NCI-H460 (cell line): ENCODE data around the gene ZIC4. TPM values are rescaled to one million over a fixed set of nuclear protein-coding genes. Genes with fewer than 3 reads are reported as not detected.

Source experiments
- DNase-seq: peaks from one replicate; pipeline ENCODE4 v3.0.0-alpha.2; 2016; ENCODE audit warnings: low read depth; ENCODE audit errors: extremely low read depth
- total RNA-seq: library from RNA; depleted of rRNA; stranded (reverse); fragments of >200 nt; shearing (Covaris generic); gene quantifications from 2 replicates; pipeline ENCODE4 v1.2.3, GENCODE V29; 2014

Gene ZIC4
- total RNA-seq, 1 experiment from 2014 or later = not detected

- DNase-seq = no peak
Measured at GRCh38 chr3:147407498-147408187, 1.3 kb upstream of the ZIC4 start.

- DNase-seq = no peak
Measured at GRCh38 chr3:147407114-147407497, 763 bp upstream of the ZIC4 start.

- no peak for DNase-seq
Measured at GRCh38 chr3:147405231-147406027, 914 bp downstream of the ZIC4 start.

- no peak for DNase-seq
Measured at GRCh38 chr3:147404800-147405230, 1.5 kb downstream of the ZIC4 start.

GRCh38 chr3:147404000-147404799, 2.1 kb downstream of the ZIC4 start:
- DNase-seq = no peak

- no peak for DNase-seq
Measured at GRCh38 chr3:147403511-147403910, 2.8 kb downstream of the ZIC4 start.

GRCh38 chr3:147402159-147402558, 4.2 kb downstream of the ZIC4 start:
- DNase-seq = no peak

GRCh38 chr3:147401421-147401820, 4.9 kb downstream of the ZIC4 start:
- no peak for DNase-seq

GRCh38 chr3:147400999-147401398, 5.3 kb downstream of the ZIC4 start:
- DNase-seq = no peak

GRCh38 chr3:147400111-147400510, 6.2 kb downstream of the ZIC4 start:
- no peak for DNase-seq

GRCh38 chr3:147398813-147399534, 7.4 kb downstream of the ZIC4 start:
- DNase-seq = no peak

- DNase-seq = no peak
Measured at GRCh38 chr3:147397875-147398812, 8.2 kb downstream of the ZIC4 start.

GRCh38 chr3:147397155-147397874, 9.0 kb downstream of the ZIC4 start:
- DNase-seq = no peak

GRCh38 chr3:147396712-147397046, 9.7 kb downstream of the ZIC4 start:
- no peak for DNase-seq

- no peak for DNase-seq
Measured at GRCh38 chr3:147395899-147396711, 10.2 kb downstream of the ZIC4 start.

GRCh38 chr3:147394884-147395225, 11.5 kb downstream of the ZIC4 start:
- no peak for DNase-seq

GRCh38 chr3:147393943-147394883, 12.1 kb downstream of the ZIC4 start:
- no peak for DNase-seq
